ENCODE measurements around the gene RNU6-1.

RNU6-1 gene

GRCh38 chr15:67832031-67832551 lies 7.8 kb downstream of the RNU6-1 start:
- no peak for DNase-seq

DNA sequence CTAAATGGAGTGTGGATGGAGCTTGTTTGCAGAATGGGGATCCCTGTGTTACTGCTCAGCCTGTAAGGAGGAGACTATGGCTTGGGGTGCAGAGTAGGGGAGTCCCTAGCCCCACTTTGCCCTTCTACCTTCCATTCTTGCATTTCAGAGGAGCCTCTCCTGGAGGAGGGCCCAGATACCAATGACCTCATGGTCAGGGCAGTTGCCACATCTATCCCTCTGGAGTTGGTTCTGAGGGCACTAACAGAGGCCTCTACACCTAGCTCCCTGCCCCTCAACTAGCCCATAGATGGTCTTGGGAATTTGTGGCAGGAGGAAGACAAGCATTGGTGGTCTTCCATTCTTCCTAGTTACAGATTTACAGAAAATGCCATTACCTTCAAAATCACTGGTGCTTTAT lies 8.5 kb downstream of the RNU6-1 start:
- DNase-seq: no peak

GRCh38 chr15:67829647-67830504 lies 10.0 kb downstream of the RNU6-1 start:
- DNase-seq: no peak

GRCh38 chr15:67828969-67829646 lies 10.7 kb downstream of the RNU6-1 start:
- no peak for DNase-seq

DNA sequence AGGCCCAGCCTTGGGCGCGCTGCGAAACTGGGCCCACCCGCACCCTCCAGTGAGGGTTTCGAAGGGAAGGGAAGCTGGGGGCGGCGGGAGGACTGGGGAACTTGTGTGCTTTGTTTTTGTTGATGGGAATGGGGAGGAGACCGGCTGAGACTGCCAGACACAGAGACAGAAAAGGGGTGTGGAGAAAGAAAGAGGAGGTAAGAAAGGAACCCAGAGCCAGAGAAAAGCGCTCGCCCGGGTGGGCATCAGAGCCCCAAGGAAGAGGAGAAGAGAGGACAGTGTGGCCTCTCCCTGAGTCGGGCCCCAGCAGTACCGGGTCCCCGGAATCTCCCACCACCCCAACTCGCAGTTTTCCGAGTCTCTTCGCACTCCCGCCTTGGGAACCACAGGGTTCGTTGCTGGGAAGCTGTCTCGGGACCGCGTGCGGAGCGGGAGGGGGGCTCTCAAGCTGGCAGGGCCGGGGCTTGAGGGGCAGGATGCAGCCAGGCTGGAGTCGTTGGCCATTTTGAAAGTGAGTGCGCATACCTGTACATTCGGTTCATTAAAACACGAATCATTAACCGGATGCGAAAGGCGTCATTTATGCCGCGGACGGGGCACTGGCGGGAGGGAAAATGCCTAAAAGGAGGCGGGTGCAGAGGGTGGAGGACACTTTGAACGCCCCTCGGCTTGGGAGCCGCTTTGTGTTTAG lies 11.4 kb downstream of the RNU6-1 start:
- DNase-seq: no peak

- no peak for DNase-seq
These were observed 12.1 kb downstream of the RNU6-1 start for GRCh38 chr15:67827562-67828277.

GRCh38 chr15:67826717-67827561 lies 12.9 kb downstream of the RNU6-1 start:
- no peak for DNase-seq

GRCh38 chr15:67825881-67826716 lies 13.7 kb downstream of the RNU6-1 start:
- DNase-seq: no peak

DNA sequence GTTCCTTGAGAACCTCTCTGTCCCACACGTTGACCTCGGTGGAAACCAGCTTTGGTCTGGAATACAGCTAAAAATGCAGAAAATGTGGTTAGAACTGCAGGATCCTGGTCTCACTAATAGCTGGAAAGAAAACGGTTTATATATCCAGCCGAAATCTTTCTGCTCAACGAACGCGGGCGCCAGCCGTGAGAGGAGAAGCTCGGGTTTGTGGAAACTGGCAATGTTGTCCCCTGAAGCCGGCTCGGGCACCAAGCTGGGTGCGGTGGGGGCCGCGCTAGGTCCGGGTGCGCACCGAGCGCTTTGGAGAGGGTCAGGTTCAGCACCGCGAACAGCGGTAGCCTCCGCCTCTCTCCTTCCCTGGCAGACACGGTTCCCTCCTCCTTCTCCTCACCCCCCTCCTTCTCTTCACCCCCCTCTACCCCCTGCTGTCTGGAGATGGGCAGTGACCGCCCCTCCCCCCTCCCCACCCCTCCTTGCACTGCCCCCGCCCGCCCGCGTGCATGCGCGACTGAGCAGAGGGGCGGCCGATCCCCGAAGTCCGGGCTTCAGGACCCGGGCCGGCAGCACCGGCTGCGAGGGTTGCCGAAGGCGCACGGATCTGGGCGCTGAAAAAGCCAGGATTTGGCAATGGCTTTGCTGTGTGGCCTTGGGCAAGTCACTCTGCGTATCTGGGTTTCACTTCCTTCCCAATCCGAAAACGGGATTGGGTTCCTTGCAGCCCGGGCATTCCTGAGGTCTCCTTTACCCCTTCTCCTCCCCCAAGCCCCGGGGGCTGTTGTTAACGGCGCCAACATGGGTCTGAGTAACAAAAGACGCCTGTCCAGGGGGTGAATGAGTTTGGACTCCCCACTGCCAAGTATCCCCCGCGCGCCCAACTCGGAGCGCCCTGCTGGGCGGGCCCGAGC lies 14.6 kb downstream of the RNU6-1 start, which contains the start of gene SKOR1:
TSS of gene SKOR1 (plus strand) at position 534 of the 905 bp plus-strand sequence. CDS start at position 628, 94 bp downstream.
- no peak for DNase-seq

DNA sequence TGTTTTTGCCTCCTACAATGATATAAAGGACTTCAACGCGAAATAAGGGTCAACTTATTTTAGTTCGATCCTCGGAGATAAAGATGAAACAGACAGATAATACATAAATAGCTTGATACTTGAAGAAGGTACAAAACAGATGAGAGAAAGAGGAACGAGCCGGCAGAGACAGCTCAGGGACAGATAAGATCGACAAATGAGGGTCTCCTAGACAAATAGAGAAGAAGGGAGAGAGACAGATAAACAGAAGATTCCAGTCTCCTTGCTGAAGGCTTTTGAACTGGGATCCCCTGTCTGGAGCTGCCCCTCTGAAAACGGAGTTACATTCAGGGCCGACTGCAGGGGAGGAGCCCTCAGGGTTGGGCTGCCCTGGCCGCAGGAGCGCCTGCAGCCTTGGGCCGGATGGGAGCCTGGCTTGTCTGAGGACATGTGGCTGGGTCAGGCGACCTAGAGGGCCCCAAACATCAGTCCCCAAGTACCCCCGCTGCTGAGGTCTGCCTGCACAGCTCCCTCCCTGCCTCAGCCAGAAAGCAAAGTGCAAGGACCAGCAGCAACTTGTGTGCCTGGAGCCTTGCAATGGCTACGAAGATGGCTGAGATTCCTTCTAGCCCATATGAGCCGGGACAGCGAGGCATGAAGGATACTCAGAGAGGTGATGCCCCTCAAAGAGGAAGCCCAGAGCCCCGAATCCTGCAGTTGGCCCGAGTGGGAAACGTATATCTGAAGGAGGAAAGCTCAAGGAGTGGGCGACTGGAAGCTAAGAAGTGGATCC lies 15.5 kb downstream of the RNU6-1 start:
- DNase-seq: no peak

DNA sequence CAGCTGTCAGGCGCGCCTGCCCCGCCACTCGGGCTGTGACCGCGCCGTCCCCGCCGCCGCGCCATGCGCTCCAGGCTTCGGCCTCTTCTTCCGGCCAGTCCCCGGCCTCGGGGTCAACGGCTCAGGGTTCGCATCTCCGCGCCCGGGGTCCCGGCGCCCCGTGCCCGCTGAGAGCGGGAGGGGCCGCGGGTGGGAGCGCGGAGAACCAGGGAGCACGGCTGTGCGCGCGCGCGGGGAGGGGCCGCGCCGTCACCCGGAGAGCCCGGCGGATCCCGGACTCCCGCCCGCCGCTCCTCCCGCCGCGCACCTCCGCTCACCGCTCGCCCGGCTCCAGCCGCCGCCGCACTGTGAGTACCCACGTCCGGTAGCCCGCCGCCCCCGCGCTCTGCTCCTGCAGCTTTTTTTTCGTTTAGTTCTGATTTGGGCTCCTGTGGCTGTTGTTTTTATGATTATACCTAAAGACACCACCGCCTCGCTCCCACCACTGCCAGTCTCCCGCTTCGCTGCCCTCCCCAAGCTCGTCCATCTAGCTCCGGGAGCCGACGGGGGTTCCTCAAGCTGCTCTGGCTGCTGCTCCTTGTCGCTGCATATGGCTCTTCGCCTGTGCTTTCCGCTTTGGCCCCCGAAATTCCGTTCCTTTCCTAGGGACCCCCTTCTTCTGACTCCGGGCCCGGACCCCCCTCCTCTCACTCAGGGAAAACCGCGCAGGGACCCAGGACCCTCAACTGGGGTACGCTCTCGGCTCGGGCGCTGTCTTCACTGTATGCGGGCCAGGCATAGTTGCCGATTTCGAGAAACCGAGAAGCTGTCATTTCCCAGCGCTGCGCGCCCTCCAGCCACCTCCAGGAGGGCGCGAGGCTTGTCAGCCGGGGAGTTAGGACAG lies 16.3 kb downstream of the RNU6-1 start:
- no peak for DNase-seq

DNA sequence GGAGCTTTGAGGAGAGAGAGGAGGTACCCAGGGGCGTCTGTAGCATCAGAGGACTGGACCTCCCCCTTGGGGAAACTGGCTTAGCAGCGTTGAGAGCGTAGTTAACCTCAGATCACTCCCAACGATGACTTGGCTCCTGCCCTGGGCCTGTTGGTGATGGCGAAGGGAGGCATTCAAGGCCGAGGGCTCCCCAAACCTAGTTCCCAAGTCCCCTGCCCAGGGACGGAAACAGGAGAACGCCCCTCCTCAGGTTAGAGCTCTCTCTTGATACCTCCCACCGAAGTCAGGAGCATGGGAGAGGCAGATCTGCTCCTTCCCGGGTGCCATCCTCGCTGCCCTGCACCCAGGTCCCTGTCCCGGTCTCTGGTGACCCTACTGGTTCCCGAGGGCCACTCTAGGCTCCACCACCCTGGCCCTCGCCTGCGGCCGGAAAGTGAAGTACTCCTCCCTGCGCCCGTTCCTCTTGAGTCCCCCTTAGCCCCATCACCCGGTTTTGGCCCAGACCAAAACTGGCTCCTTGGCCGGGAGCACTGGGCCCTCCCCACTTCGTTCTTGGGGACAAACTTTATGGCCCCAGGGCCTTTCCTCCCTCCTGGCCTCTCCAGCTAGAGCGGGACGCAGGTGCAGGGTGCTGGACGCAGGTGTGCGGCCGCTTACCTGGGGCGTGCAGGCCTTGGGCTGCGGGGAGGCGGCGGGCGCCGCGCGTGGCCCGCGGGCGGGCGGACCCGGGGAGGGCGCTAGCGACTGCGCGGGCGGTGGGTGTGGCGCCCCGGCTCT lies 17.1 kb downstream of the RNU6-1 start:
- DNase-seq: no peak

GRCh38 chr15:67821784-67822440 lies 17.9 kb downstream of the RNU6-1 start:
- no peak for DNase-seq

DNA sequence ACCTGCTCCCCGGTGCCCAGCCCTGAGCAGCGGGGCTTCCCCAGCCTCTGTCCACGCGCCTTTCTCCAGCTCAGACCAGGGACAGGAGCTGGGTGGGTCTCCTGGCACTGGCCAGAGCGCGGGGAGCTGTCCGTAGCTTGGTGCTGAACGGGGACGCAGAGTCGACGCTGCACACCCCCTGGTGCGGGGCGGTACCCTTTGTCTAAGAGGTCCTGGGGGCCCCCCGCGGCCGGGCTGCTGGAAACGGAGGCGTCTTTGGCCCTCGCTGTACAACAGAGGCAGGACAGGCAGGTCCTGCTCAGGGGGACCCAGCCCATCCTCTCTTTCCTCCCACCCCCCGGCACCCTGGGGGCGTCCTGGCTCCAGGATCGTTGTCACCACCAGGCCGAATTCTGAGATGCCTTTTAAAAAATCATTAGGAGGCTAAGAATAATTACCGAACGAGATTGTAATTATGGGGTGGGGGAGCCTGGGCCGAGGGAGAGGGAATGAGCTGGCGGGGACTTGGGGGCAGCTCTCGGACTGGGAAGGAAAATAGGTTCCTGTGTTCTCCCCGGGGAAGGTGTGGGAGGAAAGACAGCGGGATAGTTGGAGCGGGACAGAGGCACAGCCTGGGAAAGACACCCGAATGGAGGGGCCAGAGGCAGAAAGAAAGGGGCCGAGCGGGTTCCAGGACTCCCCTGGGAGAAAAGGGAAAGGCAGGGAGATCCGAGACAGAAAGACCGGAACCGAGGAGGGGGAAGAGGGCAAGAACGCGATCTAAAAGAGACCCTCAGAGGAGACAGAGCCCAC lies 18.7 kb downstream of the RNU6-1 start:
- peak; percentile 31 for DNase-seq
